Neural crest cell (in vitro differentiated cells): ENCODE data around the gene FAM186B. TPM values are rescaled to one million over a fixed set of nuclear protein-coding genes. Genes with fewer than 3 reads are reported as not detected.

Source experiments
- DNase-seq: peaks from one replicate; pipeline ENCODE4 v3.0.0; 2021; ENCODE audit warnings: low read depth, mixed read lengths, low spot score
- H3K27ac Mint-ChIP-seq: one replicate; pipeline ENCODE4 v1.8.0; 2021; ENCODE audit warnings: mild to moderate bottlenecking, mixed read lengths; ENCODE audit not compliant: unreplicated experiment
- H3K27me3 Mint-ChIP-seq: 2 replicates; pipeline ENCODE4 v1.8.0; 2021; ENCODE audit warnings: low read depth, mild to moderate bottlenecking, mixed read lengths
- H3K36me3 Mint-ChIP-seq: 2 replicates; pipeline ENCODE4 v1.8.0; 2021; ENCODE audit warnings: low read depth, mild to moderate bottlenecking, mixed read lengths
- H3K4me1 Mint-ChIP-seq: 2 replicates; pipeline ENCODE4 v1.8.0; 2021; ENCODE audit warnings: mixed read lengths
- H3K4me3 Mint-ChIP-seq: one replicate; pipeline ENCODE4 v1.8.0; 2021; ENCODE audit warnings: mild to moderate bottlenecking, mixed read lengths
- H3K9me3 Mint-ChIP-seq: 2 replicates; pipeline ENCODE4 v1.8.0; 2021; ENCODE audit warnings: mixed read lengths
- total RNA-seq: library from RNA; stranded (reverse); gene quantifications from 2 replicates; pipeline ENCODE4 v1.2.1, GENCODE V29; 2021
- TF ChIP-seq, protein P1 (sequence below): fragments of 200-600 bp; sonication (generic); conservative IDR thresholded peaks from 2 replicates; pipeline ENCODE4 v1.5.0; 2021; ENCODE audit warnings: antibody characterized with exemption, mild to moderate bottlenecking

The FAM186B gene
- total RNA-seq, 1 donor from 2014 or later = 0.28 TPM

DNA sequence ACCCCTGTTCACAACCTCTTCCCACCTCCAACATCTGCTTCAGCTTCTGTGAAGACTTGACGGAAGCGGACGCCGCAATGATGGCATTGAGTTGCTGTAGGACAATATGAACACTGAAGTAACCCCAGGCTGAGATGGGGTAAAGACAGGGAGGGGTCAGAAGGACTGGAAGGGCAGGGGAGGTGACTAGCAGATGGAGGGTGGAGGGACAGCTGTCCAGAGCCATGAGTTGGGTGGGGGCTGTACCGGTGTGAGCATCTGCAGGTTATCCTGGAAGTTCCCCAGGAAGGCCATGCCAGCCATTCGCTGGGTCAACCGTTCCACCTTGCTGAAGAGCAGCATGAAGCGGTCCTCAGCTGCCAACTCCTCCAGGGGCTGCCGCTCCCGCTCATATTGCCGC lies 44.0 kb upstream of the FAM186B start:
- peaks cover 8% of the 10 kb centered on the region for H3K4me1 Mint-ChIP-seq
- H3K27ac Mint-ChIP-seq = peak overlapping the region; percentile 91
- TF ChIP-seq, protein P1, sequence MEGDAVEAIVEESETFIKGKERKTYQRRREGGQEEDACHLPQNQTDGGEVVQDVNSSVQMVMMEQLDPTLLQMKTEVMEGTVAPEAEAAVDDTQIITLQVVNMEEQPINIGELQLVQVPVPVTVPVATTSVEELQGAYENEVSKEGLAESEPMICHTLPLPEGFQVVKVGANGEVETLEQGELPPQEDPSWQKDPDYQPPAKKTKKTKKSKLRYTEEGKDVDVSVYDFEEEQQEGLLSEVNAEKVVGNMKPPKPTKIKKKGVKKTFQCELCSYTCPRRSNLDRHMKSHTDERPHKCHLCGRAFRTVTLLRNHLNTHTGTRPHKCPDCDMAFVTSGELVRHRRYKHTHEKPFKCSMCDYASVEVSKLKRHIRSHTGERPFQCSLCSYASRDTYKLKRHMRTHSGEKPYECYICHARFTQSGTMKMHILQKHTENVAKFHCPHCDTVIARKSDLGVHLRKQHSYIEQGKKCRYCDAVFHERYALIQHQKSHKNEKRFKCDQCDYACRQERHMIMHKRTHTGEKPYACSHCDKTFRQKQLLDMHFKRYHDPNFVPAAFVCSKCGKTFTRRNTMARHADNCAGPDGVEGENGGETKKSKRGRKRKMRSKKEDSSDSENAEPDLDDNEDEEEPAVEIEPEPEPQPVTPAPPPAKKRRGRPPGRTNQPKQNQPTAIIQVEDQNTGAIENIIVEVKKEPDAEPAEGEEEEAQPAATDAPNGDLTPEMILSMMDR = no peak

DNA sequence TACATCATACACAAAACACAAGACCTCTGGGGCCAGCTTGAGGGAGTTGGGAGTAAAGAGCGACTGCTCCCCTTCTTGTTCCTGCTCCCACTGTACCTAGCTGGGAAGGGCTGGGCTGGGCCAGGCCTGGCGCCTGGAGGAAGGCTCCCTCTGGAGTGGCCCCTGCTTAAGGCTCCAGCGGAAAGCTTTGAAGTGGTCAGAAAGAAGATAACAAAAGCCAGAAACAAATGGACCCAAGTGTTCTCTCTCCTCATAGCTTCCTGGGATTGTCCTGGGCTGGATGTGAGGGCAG lies 43.2 kb upstream of the FAM186B start:
- TF ChIP-seq, protein P1 = no peak
- H3K36me3 Mint-ChIP-seq = peaks cover 7% of the 10 kb centered on the region
- H3K4me3 Mint-ChIP-seq = no peak overlapping the region
- no peaks in the 10 kb centered on the region for H3K27me3 Mint-ChIP-seq
- no peaks in the 10 kb centered on the region for H3K9me3 Mint-ChIP-seq
- DNase-seq = no peak
- peaks cover 9% of the 10 kb centered on the region for H3K4me1 Mint-ChIP-seq
- peak overlapping the region; percentile 91 for H3K27ac Mint-ChIP-seq

More for the DNA sequence above, 44.0 kb upstream of the FAM186B start:
- no peak for DNase-seq
- Mint-ChIP-seq H3K4me3 (no peak overlapping the region), H3K27me3 (no peaks in the 10 kb centered on the region), H3K36me3 (peaks cover 8% of the 10 kb centered on the region), H3K9me3 (no peaks in the 10 kb centered on the region)

DNA sequence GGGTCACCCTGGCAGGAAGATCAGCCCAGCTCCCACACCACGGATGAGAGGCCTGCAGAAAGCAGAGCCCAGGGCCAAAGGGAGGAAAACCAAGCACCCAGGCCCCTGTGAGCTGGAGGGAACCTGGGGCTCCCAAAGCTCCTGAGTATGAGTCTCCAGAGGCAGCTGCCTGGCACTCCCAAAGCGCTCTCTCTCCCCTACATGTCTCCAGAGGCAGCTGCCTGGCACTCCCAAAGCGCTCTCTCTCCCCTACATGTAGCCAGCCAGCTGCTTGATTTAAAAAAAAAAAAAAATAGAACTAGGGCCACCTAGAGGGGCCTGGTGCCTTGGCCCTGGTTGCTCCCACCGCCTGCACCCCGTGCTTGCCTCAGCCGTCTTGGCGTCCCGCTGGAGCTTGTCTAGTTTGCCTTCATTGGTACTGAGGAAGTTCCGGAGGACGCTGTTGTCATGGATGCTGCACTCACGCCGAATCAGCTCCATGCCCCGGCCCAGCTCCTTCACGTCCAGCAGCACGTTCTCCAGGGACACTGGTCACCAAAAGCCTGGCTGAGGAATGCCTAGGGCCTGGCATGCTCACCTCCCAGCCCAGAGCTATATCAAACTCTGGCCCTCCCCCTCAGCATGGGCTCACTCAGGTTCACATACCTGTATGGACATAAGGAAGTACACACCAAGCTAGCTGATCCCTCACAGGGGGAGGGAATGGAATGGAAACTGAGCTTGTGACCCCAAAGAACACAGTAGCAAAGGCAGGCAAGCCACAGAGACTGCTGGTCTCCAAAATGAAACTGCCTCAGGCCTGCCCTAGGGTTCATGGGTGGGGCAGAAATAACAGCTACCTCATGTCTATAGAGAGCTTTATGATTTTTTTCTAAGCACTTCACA lies 42.6 kb upstream of the FAM186B start:
- peaks cover 9% of the 10 kb centered on the region for H3K4me1 Mint-ChIP-seq
- peaks cover 5% of the 10 kb centered on the region for H3K36me3 Mint-ChIP-seq
- no peak for DNase-seq
- H3K27ac Mint-ChIP-seq = no peak overlapping the region
- TF ChIP-seq, protein P1 = no peak
- no peaks in the 10 kb centered on the region for H3K9me3 Mint-ChIP-seq
- H3K27me3 Mint-ChIP-seq = no peaks in the 10 kb centered on the region
- H3K4me3 Mint-ChIP-seq = no peak overlapping the region

DNA sequence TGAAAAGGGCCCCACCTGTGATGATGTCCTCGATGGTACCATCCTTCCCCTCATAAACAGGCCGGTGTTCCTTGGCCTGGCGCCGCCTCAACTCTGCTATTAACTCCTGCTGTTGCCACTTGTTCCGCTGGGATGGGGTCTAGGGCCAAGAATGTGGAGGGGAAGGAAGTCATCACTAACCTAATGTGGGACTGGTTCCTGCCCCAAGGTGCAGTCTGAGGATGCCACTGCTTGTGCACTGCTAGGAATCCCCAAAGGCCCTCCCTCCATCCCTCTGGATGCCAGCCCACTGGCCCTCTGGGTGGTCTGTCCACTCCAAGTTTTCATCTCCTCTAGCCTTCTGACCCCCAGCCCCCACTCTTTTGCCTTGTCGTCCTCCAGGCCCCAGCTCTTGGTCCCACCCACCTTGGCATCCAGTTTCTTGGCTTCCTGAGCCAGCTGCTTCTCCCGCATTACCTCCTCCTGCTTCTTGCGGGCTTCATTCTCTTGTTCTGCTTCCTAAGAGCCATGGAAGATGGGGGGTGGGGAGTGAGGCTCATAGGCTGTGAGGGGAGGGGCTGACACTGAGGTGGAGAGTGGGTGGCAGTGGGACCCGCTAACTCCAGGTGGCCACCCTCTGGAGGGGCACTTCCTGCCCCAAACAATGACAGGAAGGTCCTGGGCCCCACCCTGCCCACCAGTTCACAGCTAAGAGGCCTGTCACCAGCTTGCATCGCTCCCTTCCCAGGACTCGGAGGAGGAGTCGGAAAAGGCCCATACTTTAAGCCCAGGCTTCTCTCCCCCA lies 41.6 kb upstream of the FAM186B start:
- TF ChIP-seq, protein P1 = no peak
- Mint-ChIP-seq H3K27me3 (no peaks in the 10 kb centered on the region), H3K4me1 (peaks cover 9% of the 10 kb centered on the region), H3K36me3 (peaks cover 5% of the 10 kb centered on the region), H3K4me3 (no peak overlapping the region), H3K27ac (no peak overlapping the region), H3K9me3 (no peaks in the 10 kb centered on the region)
- no peak for DNase-seq

DNA sequence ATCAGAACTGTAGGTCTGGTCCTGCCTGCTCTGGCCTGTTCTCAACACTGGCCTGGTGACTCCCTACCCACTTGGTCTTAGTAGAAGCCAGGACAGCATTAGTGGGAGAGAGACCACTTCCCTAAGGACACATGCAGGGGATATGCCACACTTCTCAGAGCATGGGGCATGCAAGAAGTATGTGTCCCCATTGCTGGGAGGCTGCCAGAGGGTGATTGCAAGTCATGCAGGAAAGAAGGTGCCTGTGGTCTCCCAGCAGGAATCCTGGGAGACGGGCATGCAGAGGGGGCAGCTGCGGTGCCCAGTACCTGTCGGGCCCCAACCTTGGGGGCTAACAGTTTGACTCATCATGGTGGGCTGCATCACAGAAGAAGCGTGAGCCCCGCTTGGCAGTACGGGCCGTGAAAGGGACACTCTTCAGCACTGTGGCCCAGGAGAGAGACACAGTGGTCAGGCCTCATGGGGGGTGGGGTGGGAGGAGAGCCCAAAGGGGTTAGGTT lies 40.9 kb upstream of the FAM186B start:
- Mint-ChIP-seq H3K9me3 (no peaks in the 10 kb centered on the region), H3K4me1 (peaks cover 9% of the 10 kb centered on the region)
- TF ChIP-seq, protein P1 = no peak

More for the DNA sequence above, 40.9 kb upstream of the FAM186B start:
- DNase-seq = no peak
- Mint-ChIP-seq H3K27ac (no peak overlapping the region), H3K36me3 (peaks cover 5% of the 10 kb centered on the region), H3K27me3 (no peaks in the 10 kb centered on the region), H3K4me3 (no peak overlapping the region)
